KBM-7 (cell line): ENCODE data around the gene CLEC18C.
"Not testable (repeated sequence)": the region's sequence is repeated elsewhere in the genome, so short reads cannot be mapped to it uniquely, and the experiment has no call there.

Experiments
- DNase-seq: peaks from one replicate; pipeline ENCODE4 v3.0.0-alpha.2; 2015
- in situ Hi-C: fragments of 300-500 bp; cut with MboI; formaldehyde crosslinking; loops from 2 replicates; pipeline ENCODE4 v1.14.3; 2020; ENCODE audit warnings: low sequenced_read_pairs, low pct_unique_long_range_greater_than_20kb, mixed read lengths

CLEC18C gene

GRCh38 chr16:70173212-70173837, at the start of gene CLEC18C:
Gene CLEC18C (plus strand): TSS chr16:70173787. CDS start chr16:70174279, 492 bp downstream.
- DNase-seq, in situ Hi-C loops: not testable (repeated sequence)

DNA sequence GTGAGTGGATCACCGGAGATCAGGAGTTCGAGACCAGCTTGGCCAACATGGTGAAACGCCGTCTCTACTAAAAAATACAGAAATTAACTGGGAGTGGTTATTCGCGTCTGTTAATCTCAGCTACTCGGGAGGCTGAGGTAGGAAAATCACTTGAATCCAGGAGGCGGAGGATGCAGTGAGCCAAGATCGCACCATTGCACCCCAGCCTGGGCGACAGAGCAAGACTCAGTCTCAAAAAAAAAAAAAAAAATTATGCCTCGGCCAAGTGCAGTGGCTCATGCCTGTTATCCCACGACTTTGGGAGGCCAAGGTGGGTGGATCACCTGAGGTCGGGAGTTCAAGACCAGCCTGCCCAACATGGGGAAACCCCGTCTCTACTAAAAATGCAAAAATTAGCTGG, 49.8 kb upstream of the CLEC18C start:
- in situ Hi-C loops, DNase-seq: not testable (repeated sequence)

DNA sequence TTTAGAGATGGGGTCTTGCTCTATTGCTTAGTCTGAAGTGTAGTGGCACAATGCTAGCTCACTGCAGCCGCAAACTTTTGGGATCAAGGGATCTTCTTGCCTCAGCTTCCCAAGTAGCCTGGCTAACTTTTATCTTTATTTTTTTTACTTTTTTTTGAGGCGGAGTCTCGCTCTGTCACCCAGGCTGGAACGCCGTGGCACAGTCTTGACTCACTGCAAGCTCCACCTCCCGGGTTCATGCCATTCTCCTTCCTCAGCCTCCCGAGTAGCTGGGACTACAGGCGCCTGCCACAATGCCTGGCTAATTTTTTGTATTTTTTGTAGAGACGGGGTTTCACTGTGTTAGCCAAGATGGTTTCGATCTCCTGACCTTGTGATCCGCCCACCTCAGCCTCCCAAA, 47.4 kb upstream of the CLEC18C start:
- DNase-seq, in situ Hi-C loops: not testable (repeated sequence)

DNA sequence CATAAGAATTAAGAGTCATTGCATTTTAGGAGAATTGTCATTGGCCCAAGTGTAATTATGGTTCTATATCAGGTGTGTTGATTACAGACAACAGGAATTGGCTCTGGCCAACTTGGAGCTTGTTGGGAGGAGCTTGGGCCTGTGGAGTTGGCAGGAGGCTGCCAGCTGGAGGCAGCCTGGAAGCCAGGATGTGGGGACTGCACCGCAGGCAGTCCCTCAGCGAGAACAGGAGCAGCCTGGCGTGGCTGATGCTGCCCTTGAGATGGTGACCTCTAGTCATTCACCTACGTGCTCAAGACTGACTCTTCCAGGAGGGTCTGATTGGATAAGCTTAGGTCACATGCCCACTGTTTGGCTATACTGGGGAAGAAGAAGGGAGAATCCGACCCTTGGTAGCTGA, 45.9 kb upstream of the CLEC18C start:
- DNase-seq, in situ Hi-C loops: not testable (repeated sequence)

DNA sequence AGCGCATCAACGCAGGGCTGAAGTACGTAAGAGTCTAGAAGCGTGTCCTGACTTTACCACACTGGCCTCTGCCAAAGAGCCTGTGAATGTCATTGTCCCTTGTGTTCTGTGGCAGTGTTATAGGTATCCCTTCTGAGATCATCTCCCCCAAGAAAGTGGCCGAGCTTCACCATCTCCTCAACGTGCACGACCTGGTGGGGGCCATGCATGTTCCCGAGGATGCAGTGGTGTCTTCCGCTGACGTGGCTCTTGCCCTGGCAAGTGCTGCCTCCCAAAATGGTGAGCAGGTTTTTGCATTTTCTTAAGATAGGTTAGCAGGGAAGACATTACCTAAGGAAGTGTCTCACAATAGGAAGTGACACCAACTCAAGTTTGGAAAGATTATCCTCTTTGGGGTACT, 44.7 kb upstream of the CLEC18C start:
- in situ Hi-C loops, DNase-seq: not testable (repeated sequence)

DNA sequence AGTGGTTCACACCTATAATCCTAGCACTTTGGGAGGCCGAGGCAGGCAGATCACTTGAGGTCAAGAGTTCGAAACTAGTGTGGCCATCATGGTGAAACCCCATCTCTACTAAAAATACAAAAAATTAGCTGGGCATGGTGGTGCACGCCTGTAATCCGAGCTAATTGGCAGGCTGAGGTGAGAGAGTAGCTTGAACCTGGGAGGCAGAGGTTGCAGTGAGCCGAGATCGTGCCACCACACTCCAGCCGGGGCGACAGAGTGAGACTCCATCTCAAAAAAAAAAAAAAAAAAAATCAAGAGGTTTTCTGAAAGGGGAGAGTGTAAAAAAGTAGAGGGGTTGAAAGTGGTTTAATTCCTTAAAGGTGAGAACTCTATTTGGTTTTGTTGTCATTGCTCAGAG, 37.8 kb upstream of the CLEC18C start:
- DNase-seq, in situ Hi-C loops: not testable (repeated sequence)

DNA sequence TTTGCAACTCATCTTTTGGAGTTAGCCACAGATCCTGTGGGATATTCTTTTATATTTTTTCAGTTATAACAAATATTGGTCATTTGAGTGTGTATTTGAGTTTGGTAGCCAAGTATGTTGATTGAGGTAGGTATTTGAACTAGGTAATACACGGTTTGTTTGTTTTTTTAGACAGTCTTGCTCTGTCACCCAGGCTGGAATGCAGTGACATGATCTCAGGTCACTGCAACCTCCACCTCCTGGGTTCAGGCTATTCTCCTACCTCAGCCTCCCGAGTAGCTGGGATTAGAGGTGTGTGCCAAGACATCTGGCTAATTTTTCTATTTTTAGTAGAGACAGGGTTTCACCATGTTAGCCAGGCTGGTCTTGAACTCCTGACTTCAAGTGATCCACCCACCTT, 37.0 kb upstream of the CLEC18C start:
- DNase-seq, in situ Hi-C loops: not testable (repeated sequence)

- DNase-seq, in situ Hi-C loops: not testable (repeated sequence)
Measured at GRCh38 chr16:70142739-70143138, 30.8 kb upstream of the CLEC18C start.

- DNase-seq, in situ Hi-C loops: not testable (repeated sequence)
Measured at GRCh38 chr16:70143231-70143895, 30.2 kb upstream of the CLEC18C start.

GRCh38 chr16:70147853-70148252, 25.7 kb upstream of the CLEC18C start:
- DNase-seq, in situ Hi-C loops: not testable (repeated sequence)

GRCh38 chr16:70148453-70148852, 25.1 kb upstream of the CLEC18C start:
- DNase-seq, in situ Hi-C loops: not testable (repeated sequence)

GRCh38 chr16:70149296-70149695, 24.3 kb upstream of the CLEC18C start:
- in situ Hi-C loops, DNase-seq: not testable (repeated sequence)

- in situ Hi-C loops = no loop called here
- DNase-seq = no peak
Measured at GRCh38 chr16:70151391-70151790, 22.2 kb upstream of the CLEC18C start.

GRCh38 chr16:70151941-70152509, 21.6 kb upstream of the CLEC18C start:
- no peak for DNase-seq
- in situ Hi-C loops = no loop called here

DNA sequence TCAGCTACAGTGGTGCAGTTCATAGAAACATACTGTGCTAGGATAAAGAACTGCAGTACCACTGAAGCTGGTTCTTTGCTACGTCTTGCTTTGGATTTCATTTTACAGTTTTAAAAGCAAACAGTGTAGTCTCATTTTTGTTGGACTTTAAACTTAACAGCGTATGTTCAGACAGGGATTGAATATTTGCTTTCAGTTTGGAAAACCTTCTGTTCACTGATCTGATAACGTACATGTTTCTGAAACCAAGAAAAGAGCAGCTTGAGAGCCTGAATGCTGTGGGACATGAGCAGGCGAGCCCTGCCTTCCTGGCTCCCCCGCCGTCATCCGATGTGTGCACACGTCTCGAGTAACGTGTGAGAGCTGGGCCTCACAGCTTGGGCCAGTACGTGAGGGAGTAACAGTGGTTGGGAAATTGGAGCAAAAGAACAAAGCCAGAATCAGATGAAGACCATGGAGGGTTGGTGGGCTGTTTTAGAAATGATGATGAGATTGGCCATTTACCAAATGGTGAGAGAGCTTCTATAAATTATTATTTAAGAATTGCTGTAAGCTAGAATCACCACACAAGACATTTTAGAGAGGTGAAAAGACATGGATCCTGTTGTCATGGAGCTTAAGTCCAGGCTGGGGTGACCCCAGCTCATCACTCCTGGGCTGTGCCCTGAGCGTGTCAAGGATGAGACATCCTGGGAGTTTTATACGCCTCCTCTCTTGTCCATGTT, 20.8 kb upstream of the CLEC18C start:
- in situ Hi-C loops = no loop called here
- DNase-seq = no peak

DNA sequence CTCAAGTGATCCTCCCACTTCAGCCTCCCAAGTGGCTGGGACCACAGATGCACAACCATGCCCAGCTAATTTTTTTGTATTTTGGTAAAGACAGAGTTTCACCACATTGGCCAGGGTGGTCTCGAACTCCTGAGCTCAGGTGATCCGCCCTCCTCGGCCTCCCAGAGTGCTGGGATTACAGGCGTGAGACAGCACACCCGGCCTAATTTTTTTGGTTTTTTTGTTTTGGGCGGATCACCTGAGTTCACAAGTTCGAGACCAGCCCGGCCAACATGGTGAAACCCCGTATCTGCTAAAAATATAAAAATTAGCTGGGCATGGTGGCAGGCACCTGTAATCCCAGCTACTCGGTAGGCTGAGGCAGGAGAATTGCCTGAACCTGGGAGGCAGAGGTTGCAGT, 18.9 kb upstream of the CLEC18C start:
- DNase-seq, in situ Hi-C loops: not testable (repeated sequence)

DNA sequence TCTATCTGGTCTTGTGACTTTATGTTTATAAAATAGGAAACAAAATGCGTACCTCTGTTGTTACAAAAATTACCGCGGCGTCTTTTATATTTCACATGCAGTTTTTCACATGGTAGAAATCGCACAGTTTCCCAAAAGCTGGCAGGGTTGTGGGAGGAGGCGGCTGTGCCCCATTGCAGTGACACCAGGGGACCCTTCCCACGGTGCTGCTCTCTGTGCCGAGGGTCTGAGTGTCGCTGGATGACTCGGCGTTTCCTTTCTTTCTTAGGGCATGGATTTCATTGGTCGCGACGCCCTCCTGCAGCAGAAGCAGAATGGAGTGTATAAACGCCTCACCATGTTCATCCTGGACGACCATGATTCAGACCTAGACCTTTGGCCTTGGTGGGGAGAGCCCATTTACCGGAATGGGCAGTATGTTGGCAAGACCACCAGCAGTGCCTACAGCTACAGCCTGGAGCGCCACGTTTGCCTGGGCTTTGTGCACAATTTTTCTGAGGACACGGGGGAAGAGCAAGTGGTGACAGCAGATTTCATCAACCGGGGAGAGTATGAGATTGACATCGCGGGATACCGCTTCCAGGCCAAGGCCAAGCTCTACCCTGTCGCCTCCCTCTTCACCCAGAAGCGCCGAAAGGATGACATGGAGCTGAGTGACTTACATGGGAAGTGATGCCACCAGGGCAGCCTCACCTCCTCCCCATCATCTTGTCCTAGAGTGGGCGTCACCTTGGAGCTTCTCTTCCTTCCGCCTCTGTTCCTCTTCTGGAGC, 17.2 kb upstream of the CLEC18C start:
- in situ Hi-C loops = no loop called here

GRCh38 chr16:70157105-70157476, 16.5 kb upstream of the CLEC18C start:
- in situ Hi-C loops = no loop called here
- no peak for DNase-seq

More for the DNA sequence above, 17.2 kb upstream of the CLEC18C start:
- DNase-seq = no peak
